H1 (cell line): Measurements from ENCODE around the gene SHROOM3. TPM values are rescaled to one million over a fixed set of nuclear protein-coding genes. Genes with fewer than 3 reads are reported as not detected.

Experiments
- CTCF ChIP-seq, 3 experiments: IDR thresholded peaks; 1 replicate in 2 of 3; 2 replicates in 1 of 3; pipeline versions ENCODE4 v1.5.1 to v1.6.1; 2011; ENCODE audit warnings: low read length in 3 of 3, mild to moderate bottlenecking in 3 of 3, inconsistent platforms in 2 of 3, low read depth in 1 of 3, moderate library complexity in 1 of 3; ENCODE audit not compliant: insufficient read depth in 1 of 3; ENCODE audit errors: control extremely low read depth in 1 of 3
- polyA plus RNA-seq, 7 experiments: library from polyadenylated mRNA; depleted of rRNA in 3 of 7; stranded (reverse) in 5 of 7; unstranded in 2 of 7; fragments of >200 nt in 5 of 7; fragments of 200-250 nt in 2 of 7; gene quantifications; 1 replicate in 5 of 7; 2 replicates in 1 of 7; 4 replicates in 1 of 7; pipeline versions ENCODE4 v1.2.1 to v1.2.3, GENCODE V29; 2011 to 2013; ENCODE audit warnings: missing spikeins in 2 of 7, mixed read lengths in 2 of 7
- total RNA-seq: library from RNA; stranded (reverse); fragmentation: NEBNext Ultra II Directional; extraction: Animal tissue kit (Norgen Biotek cat#: 25700); gene quantifications from 2 replicates; pipeline ENCODE4 v1.2.1, GENCODE V29; 2021

SHROOM3 gene
- total and polyA plus RNA-seq, 2 of the 8 experiments (the other 6 are each of a cell fraction or from before 2014, with no cell fraction given) = 15.8 to 34.0 TPM

- TF ChIP-seq CTCF (IDR thresholded peaks at IDR 0.05; ENCODE audit: control extremely low read depth in 1 of 3, insufficient read depth in 1 of 3, low read depth in 1 of 3, low read length in 3 of 3) = no peak
These were observed 123.6 kb downstream of the SHROOM3 start (continued) for GRCh38 chr4:76558396-76559235.
